ENCODE measurements around the gene CCDC181.

The CCDC181 gene

DNA sequence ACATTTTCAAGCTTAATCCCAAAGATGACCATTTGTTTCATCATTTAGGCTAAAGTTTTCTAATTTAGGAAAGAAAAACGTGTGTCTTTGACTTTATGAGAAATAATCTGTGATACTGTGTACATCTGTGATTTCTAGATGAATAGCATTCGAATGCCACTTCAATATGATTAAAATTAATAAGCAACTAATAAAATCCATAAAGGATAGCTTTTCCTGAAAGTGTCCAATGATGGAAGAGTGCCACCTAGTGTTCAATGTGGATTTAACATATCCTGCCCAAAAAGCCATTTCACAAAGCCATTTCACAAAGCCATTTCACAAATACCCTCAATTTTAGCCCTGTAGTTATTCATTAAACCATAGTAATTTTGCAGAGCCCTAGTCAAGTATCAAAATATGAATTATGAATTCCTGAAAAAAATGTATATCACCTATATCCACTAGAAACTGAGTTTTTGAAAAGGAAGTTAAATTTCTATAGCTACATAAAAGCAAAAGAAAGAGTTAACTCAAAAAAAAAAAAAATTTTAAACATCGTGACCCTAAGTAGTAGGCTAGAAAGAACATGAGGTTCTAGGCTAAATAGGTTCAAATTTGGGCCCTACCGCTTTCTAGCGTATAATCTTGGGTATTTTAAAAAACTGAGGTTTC is 78.8 kb downstream of the CCDC181 start:
- TF ChIP-seq, protein P1, sequence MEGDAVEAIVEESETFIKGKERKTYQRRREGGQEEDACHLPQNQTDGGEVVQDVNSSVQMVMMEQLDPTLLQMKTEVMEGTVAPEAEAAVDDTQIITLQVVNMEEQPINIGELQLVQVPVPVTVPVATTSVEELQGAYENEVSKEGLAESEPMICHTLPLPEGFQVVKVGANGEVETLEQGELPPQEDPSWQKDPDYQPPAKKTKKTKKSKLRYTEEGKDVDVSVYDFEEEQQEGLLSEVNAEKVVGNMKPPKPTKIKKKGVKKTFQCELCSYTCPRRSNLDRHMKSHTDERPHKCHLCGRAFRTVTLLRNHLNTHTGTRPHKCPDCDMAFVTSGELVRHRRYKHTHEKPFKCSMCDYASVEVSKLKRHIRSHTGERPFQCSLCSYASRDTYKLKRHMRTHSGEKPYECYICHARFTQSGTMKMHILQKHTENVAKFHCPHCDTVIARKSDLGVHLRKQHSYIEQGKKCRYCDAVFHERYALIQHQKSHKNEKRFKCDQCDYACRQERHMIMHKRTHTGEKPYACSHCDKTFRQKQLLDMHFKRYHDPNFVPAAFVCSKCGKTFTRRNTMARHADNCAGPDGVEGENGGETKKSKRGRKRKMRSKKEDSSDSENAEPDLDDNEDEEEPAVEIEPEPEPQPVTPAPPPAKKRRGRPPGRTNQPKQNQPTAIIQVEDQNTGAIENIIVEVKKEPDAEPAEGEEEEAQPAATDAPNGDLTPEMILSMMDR (IDR thresholded peaks at IDR 0.05; ENCODE audit: low read depth, low read length) = peak; percentile 64
- no peak for DNase-seq (ENCODE audit: extremely low read depth, low read depth)

DNA sequence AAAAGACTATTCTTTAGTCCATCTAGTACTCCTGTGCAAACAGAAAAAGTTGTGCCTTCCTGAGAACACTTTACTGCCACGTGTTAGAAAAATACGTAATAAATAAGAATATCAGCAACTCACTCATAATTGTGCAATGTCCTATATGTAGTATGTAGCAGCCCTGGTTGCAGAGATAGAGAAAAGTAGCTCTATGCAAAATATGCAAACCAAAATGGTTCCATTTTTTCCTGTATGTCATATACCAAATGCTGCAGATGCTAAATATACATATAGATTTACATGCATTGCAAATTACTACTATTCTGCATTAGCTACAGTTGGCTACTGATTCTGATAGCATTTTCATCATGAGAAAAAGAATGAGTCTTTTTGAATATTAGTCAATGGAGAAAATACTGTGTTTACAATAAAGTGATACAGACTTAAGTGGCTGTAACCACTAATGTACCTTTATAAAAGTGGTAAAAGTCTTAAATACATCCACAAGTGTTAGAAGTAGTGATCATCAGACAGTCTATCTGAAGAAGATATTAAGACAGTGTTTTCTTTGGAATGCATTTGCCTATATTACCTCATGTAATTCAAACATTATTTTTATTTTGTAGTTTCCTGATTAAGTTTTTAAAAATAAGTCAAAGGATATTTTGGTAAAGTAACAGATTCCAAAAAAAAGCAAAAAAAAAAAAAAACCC is 79.4 kb downstream of the CCDC181 start:
- no peak for DNase-seq (ENCODE audit: extremely low read depth, low read depth)
- TF ChIP-seq, protein P1 (IDR thresholded peaks at IDR 0.05; ENCODE audit: low read depth, low read length) = no peak

DNA sequence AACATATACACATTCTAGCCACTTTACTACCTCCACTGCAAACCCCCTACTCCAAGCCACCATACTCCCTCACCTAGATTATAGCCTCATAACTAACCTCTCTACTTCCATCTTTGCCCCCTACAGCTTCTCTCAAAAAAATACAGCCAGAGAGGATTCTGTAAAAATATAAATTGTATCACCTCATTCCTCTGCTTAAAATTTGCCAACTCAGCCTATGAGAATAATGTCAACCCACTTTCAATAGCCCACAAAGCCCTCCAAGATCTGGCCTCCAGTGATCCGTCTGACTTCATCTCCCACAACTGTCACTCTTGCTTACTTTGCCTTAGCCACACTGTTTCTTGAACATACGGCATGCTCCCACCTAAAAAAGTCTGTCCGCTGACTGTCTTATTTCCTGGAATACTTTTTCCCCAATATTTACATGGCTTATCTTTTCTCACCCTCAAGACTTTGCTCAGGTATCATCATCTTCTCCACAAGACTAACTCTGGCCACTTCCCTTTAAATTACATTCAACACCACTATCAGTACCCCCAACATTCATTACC is 81.2 kb downstream of the CCDC181 start:
- no peak for DNase-seq (ENCODE audit: extremely low read depth, low read depth)
- TF ChIP-seq, protein P1 (IDR thresholded peaks at IDR 0.05; ENCODE audit: low read depth, low read length) = no peak

DNA sequence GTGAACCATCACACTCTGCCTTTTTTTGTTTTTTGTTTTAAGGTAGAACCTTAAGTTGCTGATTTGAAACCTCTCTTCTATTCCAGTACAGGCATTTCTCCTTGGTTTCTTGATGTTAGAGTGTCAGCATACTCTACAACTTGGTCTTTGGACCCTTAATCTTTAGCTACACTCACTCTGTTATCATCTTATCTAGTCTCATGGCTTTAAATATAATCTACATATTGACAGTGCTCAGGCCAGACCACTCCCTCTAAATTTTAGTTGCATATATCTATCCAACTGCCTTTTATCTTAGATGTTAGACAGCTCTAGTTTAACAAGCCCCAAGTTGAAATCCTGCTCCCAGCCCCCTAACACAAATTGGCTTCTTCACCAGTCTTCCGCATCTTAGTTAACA is 81.8 kb downstream of the CCDC181 start:
- TF ChIP-seq, protein P1 (IDR thresholded peaks at IDR 0.05; ENCODE audit: low read depth, low read length) = no peak

More for the DNA sequence above, 81.8 kb downstream of the CCDC181 start:
- DNase-seq (ENCODE audit: extremely low read depth, low read depth) = no peak

Measured in AG09319 (cell line).